ENCODE measurements around the gene ZNF304. TPM values are rescaled to one million over a fixed set of nuclear protein-coding genes. Genes with fewer than 3 reads are reported as not detected.

The ZNF304 gene
- total RNA-seq, 4 donors from 2014 or later = 0.40 to 4.2 (median 3.5) TPM

DNA sequence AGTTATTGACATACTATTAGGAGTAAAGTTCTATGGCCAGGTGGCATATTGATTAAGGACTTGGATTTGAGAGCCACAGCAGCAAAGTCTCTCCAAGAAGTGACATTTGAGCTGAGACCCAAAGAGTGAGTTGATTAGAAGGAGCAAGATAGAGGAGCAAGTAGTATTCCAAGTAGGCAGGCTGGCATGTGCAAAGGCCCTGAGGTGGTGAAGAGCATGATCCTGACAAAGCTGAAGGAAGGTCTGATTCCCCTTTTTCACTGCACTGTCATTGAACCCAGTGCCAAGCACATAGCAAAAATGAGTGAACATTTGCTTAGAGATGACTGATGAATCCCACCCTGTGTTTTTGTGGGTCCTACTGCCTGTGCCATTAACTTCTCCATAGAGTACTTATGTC lies 26.1 kb upstream of the ZNF304 start:
- intact Hi-C loops (cut with DNase I; ENCODE audit: low total_unique reads) = no loop called here

DNA sequence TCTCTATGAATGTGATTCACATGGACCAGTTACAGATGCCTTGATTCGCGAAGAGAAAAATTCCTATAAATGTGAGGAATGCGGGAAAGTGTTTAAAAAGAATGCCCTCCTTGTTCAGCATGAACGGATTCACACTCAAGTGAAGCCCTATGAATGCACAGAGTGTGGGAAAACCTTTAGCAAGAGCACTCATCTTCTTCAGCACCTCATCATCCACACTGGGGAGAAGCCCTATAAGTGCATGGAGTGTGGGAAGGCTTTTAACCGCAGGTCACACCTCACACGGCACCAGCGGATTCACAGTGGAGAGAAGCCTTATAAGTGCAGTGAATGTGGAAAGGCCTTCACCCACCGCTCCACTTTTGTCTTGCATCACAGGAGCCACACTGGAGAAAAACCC lies 23.1 kb upstream of the ZNF304 start:
- peaks cover 30 to 33% of the 10 kb centered on the region in 2 donors for H3K9me3 ChIP-seq

More for the DNA sequence above, 26.1 kb upstream of the ZNF304 start:
- no peak for DNase-seq
- Histone ChIP-seq H3K4me1 (peaks cover 5 to 18% (median 16%) of the 10 kb centered on the region in 4 donors), H3K4me3 (no peak overlapping the region), H3K27ac (no peak overlapping the region), H3K36me3 (peaks cover 0 to 59% (median 30%) of the 10 kb centered on the region in 4 donors), H3K9me3 (peaks cover 21% of the 10 kb centered on the region in 2 donors), H3K27me3 (no peaks in the 10 kb centered on the region)
- TF ChIP-seq, protein P1, sequence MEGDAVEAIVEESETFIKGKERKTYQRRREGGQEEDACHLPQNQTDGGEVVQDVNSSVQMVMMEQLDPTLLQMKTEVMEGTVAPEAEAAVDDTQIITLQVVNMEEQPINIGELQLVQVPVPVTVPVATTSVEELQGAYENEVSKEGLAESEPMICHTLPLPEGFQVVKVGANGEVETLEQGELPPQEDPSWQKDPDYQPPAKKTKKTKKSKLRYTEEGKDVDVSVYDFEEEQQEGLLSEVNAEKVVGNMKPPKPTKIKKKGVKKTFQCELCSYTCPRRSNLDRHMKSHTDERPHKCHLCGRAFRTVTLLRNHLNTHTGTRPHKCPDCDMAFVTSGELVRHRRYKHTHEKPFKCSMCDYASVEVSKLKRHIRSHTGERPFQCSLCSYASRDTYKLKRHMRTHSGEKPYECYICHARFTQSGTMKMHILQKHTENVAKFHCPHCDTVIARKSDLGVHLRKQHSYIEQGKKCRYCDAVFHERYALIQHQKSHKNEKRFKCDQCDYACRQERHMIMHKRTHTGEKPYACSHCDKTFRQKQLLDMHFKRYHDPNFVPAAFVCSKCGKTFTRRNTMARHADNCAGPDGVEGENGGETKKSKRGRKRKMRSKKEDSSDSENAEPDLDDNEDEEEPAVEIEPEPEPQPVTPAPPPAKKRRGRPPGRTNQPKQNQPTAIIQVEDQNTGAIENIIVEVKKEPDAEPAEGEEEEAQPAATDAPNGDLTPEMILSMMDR (IDR thresholded peaks at IDR 0.05) = no peak
- TF ChIP-seq EP300 (IDR thresholded peaks at IDR 0.05; ENCODE audit: low read depth) (no peak), POLR2AphosphoS5 (IDR thresholded peaks at IDR 0.05) (no peak), POLR2A (IDR thresholded peaks at IDR 0.05) (no peak)
- in situ Hi-C loops (cut with MboI; ENCODE audit: low pct_ligation_motif_present in 1 of 4, low pct_unique_long_range_greater_than_20kb in 1 of 4, low sequenced_read_pairs in 3 of 4) = no loop called here

DNA sequence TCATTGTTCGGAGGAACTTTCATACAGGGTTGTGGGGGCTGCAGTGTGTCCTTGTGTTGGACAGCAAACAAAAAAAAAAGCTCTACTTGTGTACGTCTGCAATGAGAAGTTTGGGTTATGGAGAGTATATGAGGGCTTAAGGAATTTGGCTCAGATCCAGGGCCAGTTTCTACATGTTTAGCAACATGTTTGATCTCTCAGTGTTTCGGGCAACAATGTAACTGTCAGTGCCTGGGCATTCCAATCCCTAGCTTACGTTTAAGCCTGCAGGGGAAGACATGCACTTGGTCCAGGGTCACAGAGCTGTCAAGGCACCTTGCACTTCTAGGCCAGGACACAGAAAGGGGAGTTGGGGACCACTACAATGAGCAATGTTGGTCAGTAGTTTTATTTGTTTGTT lies 16.9 kb upstream of the ZNF304 start:
- peaks cover 17 to 20% of the 10 kb centered on the region in 2 donors for H3K9me3 ChIP-seq
- H3K4me1 ChIP-seq = no peaks in the 10 kb centered on the region
- no peak overlapping the region for H3K4me3 ChIP-seq
- WGBS, 2 donors (ENCODE audit: low coverage in 1 of 2) = 85% methylated on average over 4 of the region's 4 CpGs; no CpG with 5 or more reads in 1 of the 2 donors
- TF ChIP-seq, protein P1 (IDR thresholded peaks at IDR 0.05) = no peak
- TF ChIP-seq POLR2A (IDR thresholded peaks at IDR 0.05) (no peak), EP300 (IDR thresholded peaks at IDR 0.05; ENCODE audit: low read depth) (no peak), POLR2AphosphoS5 (IDR thresholded peaks at IDR 0.05) (no peak)
- no peaks in the 10 kb centered on the region for H3K27me3 ChIP-seq
- in situ Hi-C loops (cut with MboI; ENCODE audit: low pct_ligation_motif_present in 1 of 4, low pct_unique_long_range_greater_than_20kb in 1 of 4, low sequenced_read_pairs in 3 of 4) = no loop called here
- peaks cover 0 to 2% (median under 1%) of the 10 kb centered on the region in 4 donors for H3K36me3 ChIP-seq
- H3K27ac ChIP-seq = no peak overlapping the region
- no peak for DNase-seq
- intact Hi-C loops (cut with DNase I; ENCODE audit: low total_unique reads) = no loop called here

More for the DNA sequence above, 23.1 kb upstream of the ZNF304 start:
- Histone ChIP-seq H3K27me3 (no peaks in the 10 kb centered on the region), H3K4me3 (no peak overlapping the region), H3K36me3 (peaks cover 0 to 59% (median 30%) of the 10 kb centered on the region in 4 donors), H3K4me1 (no peaks in the 10 kb centered on the region), H3K27ac (no peak overlapping the region)
- intact Hi-C loops (cut with DNase I; ENCODE audit: low total_unique reads) (no loop called here), in situ Hi-C loops (cut with MboI; ENCODE audit: low pct_ligation_motif_present in 1 of 4, low pct_unique_long_range_greater_than_20kb in 1 of 4, low sequenced_read_pairs in 3 of 4) (no loop called here)
- TF ChIP-seq, protein P1 (IDR thresholded peaks at IDR 0.05) = no peak
- TF ChIP-seq EP300 (IDR thresholded peaks at IDR 0.05; ENCODE audit: low read depth) = no peak
- TF ChIP-seq POLR2A (IDR thresholded peaks at IDR 0.05) = no peak
- TF ChIP-seq POLR2AphosphoS5 (IDR thresholded peaks at IDR 0.05) = no peak
- WGBS, 2 donors (ENCODE audit: low coverage in 1 of 2) = 92% methylated on average over 8 of the region's 8 CpGs; no CpG with 5 or more reads in 1 of the 2 donors
- DNase-seq = no peak

DNA sequence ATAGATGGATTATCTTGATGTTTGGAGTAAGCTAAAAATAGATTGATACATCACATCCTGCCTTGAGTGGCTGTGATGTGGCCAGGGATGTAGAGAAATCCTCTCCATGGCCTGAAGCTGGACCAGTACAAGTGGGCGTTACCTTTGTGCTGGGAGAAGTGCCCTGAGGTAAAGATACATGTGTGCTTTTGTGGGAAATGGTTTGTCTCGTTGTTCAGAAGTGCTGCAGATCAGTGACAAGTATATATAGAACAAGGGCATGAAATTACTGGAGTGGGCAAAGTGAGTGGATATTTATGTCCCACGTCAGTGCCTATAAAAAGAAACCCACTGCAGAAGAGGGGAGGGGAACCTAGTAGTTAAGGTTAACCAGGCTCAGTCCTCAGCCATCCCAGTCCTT lies 12.2 kb upstream of the ZNF304 start:
- Histone ChIP-seq H3K4me3 (no peak overlapping the region), H3K36me3 (no peaks in the 10 kb centered on the region), H3K27me3 (no peaks in the 10 kb centered on the region), H3K9me3 (no peaks in the 10 kb centered on the region), H3K4me1 (no peaks in the 10 kb centered on the region), H3K27ac (peak overlapping the region in 2 of 4 donors; percentile 9 to 39)
- intact Hi-C loops (cut with DNase I; ENCODE audit: low total_unique reads) (loop anchor here (1.0 kb wide), 1 partner anchor 38 kb away; no protein-coding TSS in a partner anchor), in situ Hi-C loops (cut with MboI; ENCODE audit: low pct_ligation_motif_present in 1 of 4, low pct_unique_long_range_greater_than_20kb in 1 of 4, low sequenced_read_pairs in 3 of 4) (no loop called here)
- TF ChIP-seq POLR2A (IDR thresholded peaks at IDR 0.05) (no peak), POLR2AphosphoS5 (IDR thresholded peaks at IDR 0.05) (no peak)
- 51 to 79% methylated on average over 2 to 3 of the region's 3 CpGs for WGBS, 2 donors (ENCODE audit: low coverage in 1 of 2)
- DNase-seq = no peak

DNA sequence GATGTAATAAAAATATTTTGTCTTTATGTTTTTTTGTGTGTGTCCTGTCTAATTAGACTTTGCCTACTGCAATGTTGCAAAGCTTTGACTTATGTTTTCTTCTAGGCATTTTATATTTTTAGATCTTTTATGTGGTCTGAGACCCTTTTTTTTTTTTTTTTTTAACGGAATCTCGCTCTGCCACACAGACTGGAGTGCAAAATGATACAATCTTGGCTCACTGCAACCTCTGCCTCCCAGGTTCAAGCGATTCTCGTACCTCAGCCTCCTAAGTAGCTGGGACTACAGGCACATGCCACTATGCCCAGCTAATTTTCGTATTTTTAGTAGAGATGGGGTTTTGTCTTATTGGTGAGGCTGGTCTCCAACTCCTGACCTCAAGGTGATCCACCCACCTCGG lies 8.5 kb upstream of the ZNF304 start:
- DNase-seq = no peak

More for the DNA sequence above, 8.5 kb upstream of the ZNF304 start:
- no peak overlapping the region for H3K4me3 ChIP-seq
- H3K36me3 ChIP-seq = no peaks in the 10 kb centered on the region
- no peak overlapping the region for H3K27ac ChIP-seq
- no peaks in the 10 kb centered on the region for H3K4me1 ChIP-seq
- no peaks in the 10 kb centered on the region for H3K27me3 ChIP-seq
- in situ Hi-C loops (cut with MboI; ENCODE audit: low pct_ligation_motif_present in 1 of 4, low pct_unique_long_range_greater_than_20kb in 1 of 4, low sequenced_read_pairs in 3 of 4) = no loop called here
- H3K9me3 ChIP-seq = no peaks in the 10 kb centered on the region
- 73 to 74% methylated on average over 5 to 6 of the region's 6 CpGs for WGBS, 2 donors (ENCODE audit: low coverage in 1 of 2)
- intact Hi-C loops (cut with DNase I; ENCODE audit: low total_unique reads) = loop anchor here (10.0 kb wide), 1 partner anchor 252 kb away; the partner anchor contains the start of gene ZNF530
- TF ChIP-seq EP300 (IDR thresholded peaks at IDR 0.05; ENCODE audit: low read depth) = no peak
- TF ChIP-seq POLR2AphosphoS5 (IDR thresholded peaks at IDR 0.05) = no peak
- TF ChIP-seq, protein P1 (IDR thresholded peaks at IDR 0.05) = no peak
- no peak for TF ChIP-seq POLR2A (IDR thresholded peaks at IDR 0.05)

All from transverse colon (tissue), 4 donors.